Esophagus muscularis mucosa (tissue), 4 donors: ENCODE results near the gene MISP. TPM values are rescaled to one million over a fixed set of nuclear protein-coding genes. Genes with fewer than 3 reads are reported as not detected.

Experiments
- DNase-seq: peaks from one replicate; pipeline ENCODE4 v3.0.0-alpha.2; 2017; ENCODE audit errors: extremely low spot score
- H3K27ac ChIP-seq, 4 donors: fragments of 200-600 bp; sonication (generic); replicated peaks in 1 of 4; 1 replicate in 3 of 4; 2 replicates in 1 of 4; pipeline ENCODE4 v1.5.1; 2016 to 2019; ENCODE audit warnings: mild to moderate bottlenecking in 1 of 4
- H3K27me3 ChIP-seq, 4 donors: fragments of 200-600 bp; sonication (generic); one replicate each; pipeline versions ENCODE4 v1.5.1 to v1.6.0; 2016 to 2019
- H3K36me3 ChIP-seq, 4 donors: fragments of 200-600 bp; sonication (generic); one replicate each; pipeline ENCODE4 v1.5.1; 2016 to 2019
- H3K4me1 ChIP-seq, 4 donors: fragments of 200-600 bp; sonication (generic); one replicate each; pipeline ENCODE4 v1.5.1; 2016 to 2019
- H3K4me3 ChIP-seq, 4 donors: fragments of 200-600 bp; sonication (generic); 1 replicate in 2 of 4; 2 replicates in 2 of 4; pipeline ENCODE4 v1.5.1; 2016 to 2019; ENCODE audit warnings: mild to moderate bottlenecking in 4 of 4, moderate library complexity in 1 of 4
- H3K9me3 ChIP-seq, 4 donors: fragments of 200-600 bp; sonication (generic); 1 replicate in 3 of 4; 2 replicates in 1 of 4; pipeline ENCODE4 v1.5.1; 2016 to 2019
- CTCF ChIP-seq, 3 experiments: fragments of 200-600 bp in 2 of 3; fragments of 450-650 bp in 1 of 3; sonication (generic) in 2 of 3; IDR thresholded peaks; one replicate each; pipeline ENCODE4 v1.5.1; 2017 to 2019; ENCODE audit warnings: antibody characterized with exemption in 3 of 3, mild to moderate bottlenecking in 2 of 3, moderate library complexity in 1 of 3
- EP300 ChIP-seq: sonication (generic); formaldehyde crosslinking; IDR thresholded peaks from one replicate; pipeline ENCODE4 v1.6.1; 2017; ENCODE audit warnings: antibody characterized with exemption
- POLR2A ChIP-seq: fragments of 450-650 bp; IDR thresholded peaks from one replicate; pipeline ENCODE4 v1.6.1; 2017; ENCODE audit warnings: antibody characterized with exemption, moderate library complexity, mild to moderate bottlenecking, low read depth
- POLR2AphosphoS5 ChIP-seq, 2 donors: sonication (generic); formaldehyde crosslinking; IDR thresholded peaks; one replicate each; pipeline ENCODE4 v1.6.1; 2017; ENCODE audit warnings: antibody characterized with exemption in 2 of 2
- WGBS: methylation state at CpG from one replicate; pipeline ENCODE4 v1.1.5; 2018; 5-methylcytosine and 5-hydroxymethylcytosine counted together
- intact Hi-C: fragments of 100-400 bp; cut with DNase I; formaldehyde crosslinking; loops from one replicate; pipeline ENCODE4 v1.15.1; 2023
- total RNA-seq, 4 donors: library from RNA; depleted of rRNA; stranded (reverse); fragments of >200 nt; gene quantifications; one replicate each; pipeline versions ENCODE4 v1.1.0 to v1.2.1, GENCODE V29; 2016

MISP gene
- total RNA-seq, 4 donors from 2014 or later, result 2.0 TPM; not detected in 3

GRCh38 chr19:771332-771785 lies 20.4 kb downstream of the MISP start:
- no peak for DNase-seq
- WGBS, result 18% methylated on average over 6 of the region's 6 CpGs
- H3K4me3 ChIP-seq, result no peak overlapping the region
- H3K36me3 ChIP-seq, result no peaks in the 10 kb centered on the region
- no peak overlapping the region for H3K27ac ChIP-seq
- intact Hi-C loops, result no loop called here
- H3K9me3 ChIP-seq, result no peaks in the 10 kb centered on the region
- H3K4me1 ChIP-seq, result peaks cover 5 to 8% (median 6%) of the 10 kb centered on the region in 4 donors
- TF ChIP-seq POLR2A (no peak), CTCF (IDR thresholded peaks at IDR 0.05) (peak; percentile 13 to 53 (median 35))
- H3K27me3 ChIP-seq, result peaks cover 0 to 34% (median 1%) of the 10 kb centered on the region in 4 donors

- H3K4me3 ChIP-seq, result no peak overlapping the region
- H3K9me3 ChIP-seq, result no peaks in the 10 kb centered on the region
- TF ChIP-seq CTCF (IDR thresholded peaks at IDR 0.05) (no peak), POLR2AphosphoS5 (IDR thresholded peaks at IDR 0.05) (no peak), POLR2A (no peak), EP300 (no peak)
- H3K27me3 ChIP-seq, result peaks cover 0 to 35% (median 1%) of the 10 kb centered on the region in 4 donors
- peaks cover 5 to 8% (median 6%) of the 10 kb centered on the region in 4 donors for H3K4me1 ChIP-seq
- WGBS, result 87% methylated on average over 5 of the region's 5 CpGs
- DNase-seq, result no peak
- no peak overlapping the region for H3K27ac ChIP-seq
- intact Hi-C loops, result no loop called here
- H3K36me3 ChIP-seq, result no peaks in the 10 kb centered on the region
Measured at GRCh38 chr19:772063-772462, 21.2 kb downstream of the MISP start.

GRCh38 chr19:772730-773436 lies 22.0 kb downstream of the MISP start:
- Histone ChIP-seq H3K4me1 (peaks cover 5 to 8% (median 6%) of the 10 kb centered on the region in 4 donors), H3K4me3 (no peak overlapping the region), H3K27me3 (peaks cover 0 to 35% (median 1%) of the 10 kb centered on the region in 4 donors), H3K9me3 (no peaks in the 10 kb centered on the region), H3K27ac (no peak overlapping the region), H3K36me3 (no peaks in the 10 kb centered on the region)
- 84% methylated on average over 12 of the region's 18 CpGs for WGBS
- TF ChIP-seq EP300, result no peak
- TF ChIP-seq CTCF (IDR thresholded peaks at IDR 0.05), result no peak
- TF ChIP-seq POLR2AphosphoS5 (IDR thresholded peaks at IDR 0.05), result no peak
- no peak for TF ChIP-seq POLR2A
- intact Hi-C loops, result no loop called here
- DNase-seq, result no peak

- no peak for DNase-seq
- 92% methylated on average over 18 of the region's 18 CpGs for WGBS
- Histone ChIP-seq H3K4me3 (no peak overlapping the region), H3K27me3 (peaks cover 0 to 32% (median 0%) of the 10 kb centered on the region in 4 donors), H3K4me1 (peaks cover 0 to 8% (median 3%) of the 10 kb centered on the region in 4 donors), H3K27ac (no peak overlapping the region), H3K36me3 (no peaks in the 10 kb centered on the region), H3K9me3 (no peaks in the 10 kb centered on the region)
- intact Hi-C loops, result no loop called here
- TF ChIP-seq POLR2A (no peak), POLR2AphosphoS5 (IDR thresholded peaks at IDR 0.05) (no peak), CTCF (IDR thresholded peaks at IDR 0.05) (no peak), EP300 (no peak)
Measured at GRCh38 chr19:776549-776948, 25.6 kb downstream of the MISP start.
